Stimulated activated naive CD8-positive, alpha-beta T cell treated with anti-CD3 and anti-CD28 coated beads, Interleukin-15, amount 100 ng/mL, for 72 hours (primary cell): ENCODE data around the gene EPM2A.
A peak's percentile ranks its signal among the peaks of the same experiment; 100 is the strongest.
"Not testable (repeated sequence)": the region's sequence is repeated elsewhere in the genome, so short reads cannot be mapped to it uniquely, and the experiment has no call there.

Experiments
- ATAC-seq: fragments of 150-1000 bp; cut with Tn5 transposase; 2 replicates; pipeline ENCODE4 v1.10.0; 2021; ENCODE audit warnings: mild to moderate bottlenecking, moderate library complexity
- DNase-seq, 2 donors: peaks; one replicate each; pipeline ENCODE4 v3.0.0; 2021 to 2022
- H3K27ac Mint-ChIP-seq, 2 donors: one replicate each; pipeline ENCODE4 v1.8.0; 2022; ENCODE audit warnings: mild to moderate bottlenecking in 2 of 2, mixed read lengths in 2 of 2, moderate library complexity in 2 of 2
- H3K27me3 Mint-ChIP-seq: one replicate; pipeline ENCODE4 v1.8.0; 2022; ENCODE audit warnings: mixed read lengths
- H3K4me1 Mint-ChIP-seq: one replicate; pipeline ENCODE4 v1.8.0; 2022; ENCODE audit warnings: mild to moderate bottlenecking, mixed read lengths
- H3K4me3 Mint-ChIP-seq, 2 donors: one replicate each; pipeline ENCODE4 v1.8.0; 2022; ENCODE audit warnings: mild to moderate bottlenecking in 2 of 2, mixed read lengths in 2 of 2, moderate library complexity in 1 of 2
- H3K9me3 Mint-ChIP-seq, 2 donors: one replicate each; pipeline ENCODE4 v1.8.0; 2022; ENCODE audit warnings: mixed read lengths in 2 of 2

The EPM2A gene

DNA sequence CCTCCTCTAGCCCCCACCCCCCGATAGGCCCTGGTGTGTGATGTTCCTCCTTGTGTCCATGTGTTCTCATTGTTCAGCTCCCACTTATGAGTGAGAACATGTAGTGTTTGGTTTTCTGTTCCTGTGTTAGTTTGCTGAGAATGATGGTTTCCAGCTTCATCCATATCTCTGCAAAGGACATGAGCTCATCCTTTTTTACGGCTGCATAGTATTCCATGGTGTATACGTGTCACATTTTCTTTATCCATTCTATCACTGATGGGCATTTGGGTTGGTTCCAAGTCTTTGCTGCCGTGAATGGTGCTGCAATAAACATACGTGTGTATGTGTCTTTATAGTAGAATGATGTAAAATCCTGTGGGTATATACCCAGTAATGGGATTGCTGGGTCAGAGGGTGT is 4.4 kb upstream of the EPM2A start:
- H3K27me3 Mint-ChIP-seq, ATAC-seq, H3K4me1 Mint-ChIP-seq, DNase-seq, H3K27ac Mint-ChIP-seq, H3K4me3 Mint-ChIP-seq: not testable (repeated sequence)
- H3K9me3 Mint-ChIP-seq = peaks cover 3 to 15% of the 10 kb centered on the region in 2 donors

DNA sequence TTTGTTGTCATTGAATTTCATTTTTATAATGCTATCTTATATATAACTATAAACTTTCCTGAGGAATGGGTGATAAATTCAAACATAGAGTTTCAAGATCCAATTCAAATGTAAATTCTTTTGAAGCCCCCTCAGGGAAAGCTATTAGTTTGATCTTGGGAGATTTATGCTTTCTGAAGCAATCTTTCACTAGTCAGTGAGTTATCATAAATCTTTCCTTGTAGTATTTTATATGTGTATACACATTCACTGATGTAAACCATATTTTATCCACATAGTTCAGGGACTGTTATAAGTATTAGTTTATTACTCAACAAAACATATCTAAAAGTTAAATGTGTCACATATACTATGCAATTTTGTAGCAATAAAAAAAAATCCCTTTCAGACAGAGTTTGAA is 2.9 kb upstream of the EPM2A start:
- DNase-seq = no peak
- Mint-ChIP-seq H3K9me3 (peaks cover 3 to 15% of the 10 kb centered on the region in 2 donors), H3K27ac (no peak overlapping the region), H3K4me1 (peaks cover 5% of the 10 kb centered on the region), H3K4me3 (no peak overlapping the region), H3K27me3 (no peaks in the 10 kb centered on the region)
- ATAC-seq = no peak

DNA sequence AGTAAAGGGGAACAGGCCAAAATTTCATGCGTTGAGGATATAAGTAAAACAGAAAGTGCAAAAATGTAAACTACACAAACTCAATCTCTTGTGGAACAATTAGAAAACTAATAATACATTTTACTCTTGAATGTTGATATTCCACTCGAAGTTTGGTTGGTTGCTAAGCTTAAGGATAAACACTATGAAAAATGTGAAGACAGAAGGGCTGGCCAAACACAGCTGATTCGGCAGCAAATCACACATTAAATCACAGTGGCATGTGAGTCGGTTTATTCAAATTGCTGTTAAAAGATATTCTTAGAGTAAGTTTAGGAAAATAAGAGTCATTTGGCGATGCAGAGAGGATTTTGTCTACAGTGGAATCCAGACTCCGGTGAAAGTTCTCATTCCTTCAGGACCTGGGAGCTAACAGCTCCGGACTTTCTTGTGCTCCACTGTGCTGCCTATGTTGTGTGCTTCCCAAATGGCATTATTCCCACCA is 1.4 kb upstream of the EPM2A start:
- Mint-ChIP-seq H3K27me3 (no peaks in the 10 kb centered on the region), H3K4me1 (peaks cover 9% of the 10 kb centered on the region), H3K27ac (peak overlapping the region; percentile 74 to 92), H3K4me3 (peak overlapping the region; percentile 51 to 94), H3K9me3 (peaks cover 3 to 15% of the 10 kb centered on the region in 2 donors)
- no peak for DNase-seq
- ATAC-seq = no peak

DNA sequence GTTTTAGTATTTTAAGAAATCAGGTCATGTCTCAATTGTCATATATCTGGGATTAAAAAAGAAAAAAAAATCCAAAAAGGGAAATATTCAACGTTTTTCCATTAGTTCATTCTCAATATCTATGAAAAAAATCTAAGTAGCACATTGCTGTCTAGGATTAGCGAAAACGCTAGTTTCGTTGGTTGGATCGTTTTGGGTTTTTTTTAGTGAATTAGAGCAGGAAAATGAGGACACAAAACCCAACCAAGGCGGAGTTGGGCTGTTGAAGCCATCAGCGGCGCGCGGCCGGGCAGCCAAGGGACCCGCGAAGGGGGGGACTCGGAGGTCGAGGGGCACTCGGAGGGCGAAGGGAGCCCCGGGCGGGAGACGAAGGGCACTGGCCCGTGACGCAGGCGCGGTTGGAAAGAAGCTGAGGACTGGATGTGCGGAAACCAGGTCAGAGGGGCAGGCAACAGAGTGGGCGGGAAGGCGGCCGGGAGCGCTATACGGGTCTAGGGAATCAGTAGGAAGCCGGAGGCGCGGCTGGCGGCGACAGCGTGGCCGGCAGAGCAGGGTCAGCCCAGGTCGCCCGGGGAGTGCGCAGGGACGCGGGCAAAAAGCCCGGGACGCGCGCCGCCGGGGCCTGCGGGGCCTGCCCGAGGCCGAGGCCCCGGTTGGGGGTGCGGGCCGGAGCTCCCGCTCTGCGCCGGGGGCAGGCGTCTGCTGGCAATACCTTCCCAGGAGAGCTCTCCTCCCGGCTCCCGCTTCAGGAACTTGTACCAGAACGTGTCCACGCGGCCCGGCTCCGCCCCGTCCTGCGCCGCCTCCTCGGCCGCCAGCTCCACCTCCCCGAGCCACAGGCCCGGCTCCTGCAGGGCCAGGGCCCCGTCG is 599 bp downstream of the EPM2A start:
- peak overlapping the region; percentile 87 to 96 for H3K4me3 Mint-ChIP-seq
- H3K4me1 Mint-ChIP-seq = peaks cover 18% of the 10 kb centered on the region
- peak; percentile 73 to 83 for DNase-seq
- no peaks in the 10 kb centered on the region for H3K27me3 Mint-ChIP-seq
- peak overlapping the region; percentile 98 to 99 for H3K27ac Mint-ChIP-seq
- ATAC-seq = peak; percentile 77
- peaks cover 14 to 18% of the 10 kb centered on the region in 2 donors for H3K9me3 Mint-ChIP-seq

DNA sequence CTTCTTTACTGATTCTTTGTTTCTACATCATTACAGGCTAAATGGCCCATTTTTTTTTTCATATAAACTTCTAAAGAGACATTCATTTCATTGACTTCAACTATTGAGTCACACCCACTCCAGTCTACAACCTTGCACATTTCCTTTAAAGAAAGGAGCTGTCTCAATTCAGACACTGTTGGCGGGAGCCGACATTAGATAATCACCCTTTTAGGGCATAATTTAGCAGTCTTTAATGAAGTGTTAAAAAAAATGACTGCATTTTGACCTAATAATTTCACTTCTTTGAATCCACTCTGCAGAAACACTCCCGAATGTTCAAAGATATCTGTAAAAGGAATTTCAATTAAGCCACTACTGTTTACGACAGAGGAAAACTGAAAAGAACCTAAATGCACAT is 1.5 kb downstream of the EPM2A start:
- H3K27ac Mint-ChIP-seq = peak overlapping the region in 1 of 2 donors; percentile 25
- H3K4me1 Mint-ChIP-seq = peaks cover 18% of the 10 kb centered on the region
- H3K9me3 Mint-ChIP-seq = peaks cover 15 to 16% of the 10 kb centered on the region in 2 donors
- no peaks in the 10 kb centered on the region for H3K27me3 Mint-ChIP-seq
- ATAC-seq = no peak
- peak overlapping the region; percentile 33 to 87 for H3K4me3 Mint-ChIP-seq
- DNase-seq = no peak

DNA sequence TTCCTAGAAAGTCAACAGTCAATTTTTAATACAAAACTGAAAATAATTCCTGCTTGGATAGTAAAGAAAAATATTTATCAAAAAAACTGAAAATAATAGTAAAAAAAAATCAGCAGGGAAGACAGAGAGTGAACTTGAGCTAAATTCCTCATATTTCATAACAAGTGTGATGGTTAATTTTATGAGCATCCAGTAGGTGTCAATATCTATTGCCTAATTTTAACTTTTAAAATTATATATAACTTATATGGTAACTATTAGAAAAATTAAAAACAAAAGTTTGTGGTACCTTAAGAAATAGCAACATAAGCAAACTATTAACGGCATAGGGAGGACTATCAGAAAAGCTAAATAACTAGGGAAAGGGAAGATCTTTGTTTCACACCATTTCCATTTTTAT is 2.1 kb downstream of the EPM2A start:
- no peak for DNase-seq
- Mint-ChIP-seq H3K4me3 (no peak overlapping the region), H3K27me3 (no peaks in the 10 kb centered on the region), H3K4me1 (peaks cover 20% of the 10 kb centered on the region), H3K27ac (no peak overlapping the region), H3K9me3 (peaks cover 17 to 20% of the 10 kb centered on the region in 2 donors)
- ATAC-seq = no peak

DNA sequence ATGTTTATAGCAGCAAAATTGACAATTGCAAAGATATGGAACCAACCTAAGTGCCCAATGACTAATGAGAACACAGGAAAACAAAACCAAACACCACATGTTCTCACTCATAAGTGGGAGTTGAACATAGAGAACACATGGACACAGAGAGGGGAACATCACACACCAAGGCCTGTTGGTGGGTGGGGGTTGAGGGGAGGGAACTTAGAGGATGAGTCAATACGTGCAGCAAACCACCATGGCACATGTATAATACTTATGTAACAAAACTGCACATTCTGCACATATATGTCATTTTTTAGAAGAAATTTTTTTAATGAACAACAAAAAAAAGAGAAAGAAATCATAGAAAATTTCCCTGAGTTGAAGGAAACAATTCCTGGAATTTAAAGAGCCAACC is 3.9 kb downstream of the EPM2A start:
- ATAC-seq = no peak
- H3K27ac Mint-ChIP-seq = peak overlapping the region in 1 of 2 donors; percentile 31
- H3K9me3 Mint-ChIP-seq = peaks cover 22 to 27% of the 10 kb centered on the region in 2 donors
- no peaks in the 10 kb centered on the region for H3K27me3 Mint-ChIP-seq
- peak overlapping the region in 1 of 2 donors; percentile 14 for H3K4me3 Mint-ChIP-seq
- peaks cover 26% of the 10 kb centered on the region for H3K4me1 Mint-ChIP-seq
- peak; percentile 7 to 24 for DNase-seq

DNA sequence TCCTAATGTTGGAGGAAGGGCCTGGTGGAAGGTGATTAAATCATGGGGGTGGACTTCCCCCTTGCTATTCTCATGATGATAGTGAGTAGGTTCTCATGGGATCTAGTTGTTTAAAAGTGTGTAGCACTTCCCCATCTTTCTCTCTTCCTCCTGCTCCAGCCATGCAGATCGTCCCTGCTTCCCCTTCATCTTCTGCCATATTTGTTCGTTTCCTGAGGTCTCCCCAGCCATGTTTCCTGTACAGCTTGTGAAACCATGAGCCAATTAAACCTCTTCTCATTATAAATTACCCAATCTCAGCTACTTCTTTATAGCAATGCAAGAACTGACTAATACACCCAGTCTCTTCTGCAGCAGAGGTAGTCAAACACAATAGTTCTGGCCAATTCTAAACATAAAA is 5.4 kb downstream of the EPM2A start:
- ATAC-seq (no peak), DNase-seq (no peak)
- H3K9me3 Mint-ChIP-seq = peaks cover 22 to 36% of the 10 kb centered on the region in 2 donors
- no peak overlapping the region for H3K27ac Mint-ChIP-seq
- H3K4me1 Mint-ChIP-seq = peaks cover 35% of the 10 kb centered on the region
- H3K4me3 Mint-ChIP-seq = no peak overlapping the region
- no peaks in the 10 kb centered on the region for H3K27me3 Mint-ChIP-seq

DNA sequence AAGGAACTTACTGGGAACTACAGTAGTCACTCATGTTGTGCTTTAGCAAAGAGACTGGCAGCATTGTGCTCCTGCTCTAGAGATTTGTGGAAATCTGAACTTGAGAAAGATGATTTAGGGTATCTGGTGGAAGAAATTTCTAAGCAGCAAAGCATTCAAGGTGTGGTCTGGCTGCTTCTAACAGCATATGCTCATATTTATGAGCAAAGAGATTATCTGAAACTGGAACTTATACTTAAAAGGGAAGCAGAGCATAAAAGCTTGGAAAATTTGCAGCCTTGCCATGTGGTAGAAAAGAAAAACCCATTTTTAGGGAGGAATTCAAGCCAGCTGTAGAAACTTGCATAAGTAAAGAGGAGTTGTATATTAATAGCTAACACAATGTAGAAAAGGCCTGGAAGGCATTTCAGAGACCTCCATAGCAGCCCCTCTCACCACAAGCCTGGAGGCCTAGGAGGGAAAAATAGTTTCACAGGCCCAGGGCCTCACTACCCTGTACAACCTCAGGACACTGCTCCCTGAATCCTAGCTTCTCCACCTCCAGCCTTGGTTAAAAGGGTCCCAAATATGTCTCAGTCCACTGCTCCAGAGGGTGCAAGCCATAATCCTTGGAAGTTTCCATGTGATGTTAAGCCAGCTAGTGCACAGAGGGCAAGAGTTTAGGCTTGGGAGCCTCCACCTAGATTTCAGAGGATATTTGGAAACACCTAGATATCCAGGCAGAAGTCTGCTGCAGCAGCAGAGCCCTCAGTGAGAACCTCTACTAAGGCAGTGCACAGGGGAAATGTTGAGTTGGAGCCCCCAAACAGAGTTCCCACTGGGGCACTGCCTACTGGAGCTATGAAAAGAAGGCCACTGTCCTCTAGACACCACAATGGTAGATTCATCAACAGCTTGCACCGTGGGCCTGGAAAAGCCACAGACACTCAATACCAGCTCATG is 6.6 kb downstream of the EPM2A start:
- DNase-seq = no peak
- peaks cover 22 to 36% of the 10 kb centered on the region in 2 donors for H3K9me3 Mint-ChIP-seq
- no peaks in the 10 kb centered on the region for H3K27me3 Mint-ChIP-seq
- no peak for ATAC-seq
- H3K27ac Mint-ChIP-seq = no peak overlapping the region
- no peak overlapping the region for H3K4me3 Mint-ChIP-seq
- H3K4me1 Mint-ChIP-seq = peaks cover 32% of the 10 kb centered on the region

DNA sequence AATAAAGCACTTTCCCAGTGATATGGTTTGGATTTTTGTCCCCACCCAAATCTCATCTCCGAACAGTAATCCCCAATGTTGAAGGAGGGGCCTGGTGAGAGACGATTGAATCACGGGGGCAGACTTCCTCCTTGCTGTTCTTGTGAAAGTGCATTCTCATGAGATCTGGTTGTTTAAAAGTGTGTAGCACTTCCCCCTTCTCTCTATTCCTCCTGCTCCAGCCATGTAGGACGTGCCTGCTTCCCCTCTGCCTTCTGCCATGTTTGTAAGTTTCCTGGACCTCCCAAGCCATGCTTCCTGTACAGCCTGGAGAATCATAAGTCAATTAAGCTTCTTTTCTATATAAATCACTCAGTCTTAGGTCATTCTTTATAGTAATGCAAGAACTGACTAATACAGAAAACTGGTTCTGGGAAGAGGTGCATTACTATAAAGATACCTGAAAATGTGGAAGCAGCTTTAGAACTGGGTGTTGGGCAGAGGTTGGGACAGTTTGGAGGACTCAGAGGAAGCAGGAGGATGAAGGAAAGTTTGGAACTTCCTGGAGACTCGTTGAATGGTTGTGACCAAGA is 7.4 kb downstream of the EPM2A start:
- Mint-ChIP-seq H3K4me3 (no peak overlapping the region), H3K27ac (no peak overlapping the region), H3K4me1 (peaks cover 30% of the 10 kb centered on the region), H3K27me3 (no peaks in the 10 kb centered on the region), H3K9me3 (peaks cover 22 to 36% of the 10 kb centered on the region in 2 donors)
- ATAC-seq (no peak), DNase-seq (no peak)

DNA sequence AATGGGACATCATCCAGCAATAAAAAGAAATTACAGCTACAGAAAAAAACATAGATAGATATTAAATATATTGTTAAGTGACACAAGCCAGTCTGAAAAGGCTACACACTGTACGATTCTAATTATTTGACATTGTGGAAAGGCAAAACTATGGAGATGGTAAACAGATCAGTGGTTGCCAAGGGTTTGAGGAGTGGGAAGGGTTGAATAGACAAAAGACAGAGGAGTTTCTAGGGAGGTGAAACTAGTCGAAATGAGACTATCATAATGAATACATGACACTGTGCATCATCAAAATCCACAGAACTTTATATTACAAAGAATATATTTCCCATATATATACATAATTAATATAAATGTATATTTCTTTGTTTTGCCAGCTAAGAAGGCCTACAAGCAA is 9.8 kb downstream of the EPM2A start:
- DNase-seq = no peak
- Mint-ChIP-seq H3K27ac (no peak overlapping the region), H3K27me3 (no peaks in the 10 kb centered on the region), H3K4me1 (peaks cover 16% of the 10 kb centered on the region), H3K4me3 (no peak overlapping the region), H3K9me3 (peaks cover 21 to 35% of the 10 kb centered on the region in 2 donors)
- ATAC-seq = no peak

DNA sequence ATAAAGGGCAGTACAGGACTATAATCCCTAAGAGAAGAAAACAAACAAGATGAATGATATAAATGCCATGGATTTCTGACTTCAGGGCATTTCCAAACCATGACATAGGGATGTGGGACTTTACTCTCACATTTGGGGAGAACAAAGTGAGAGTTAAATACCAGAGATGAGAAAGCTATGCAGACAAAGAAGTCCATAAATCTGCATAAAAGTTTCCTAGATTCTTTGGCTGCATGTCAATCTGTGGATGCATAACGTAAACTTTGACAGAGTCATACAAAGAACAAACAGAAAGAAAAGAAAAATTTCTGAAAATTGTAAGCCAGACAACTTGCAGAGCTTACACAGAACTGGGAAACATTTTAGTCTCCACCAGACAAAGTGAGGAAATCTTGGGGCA is 11.7 kb downstream of the EPM2A start:
- DNase-seq (no peak), ATAC-seq (no peak)
- H3K27ac Mint-ChIP-seq = no peak overlapping the region
- no peak overlapping the region for H3K4me3 Mint-ChIP-seq
- peaks cover 10 to 19% of the 10 kb centered on the region in 2 donors for H3K9me3 Mint-ChIP-seq
- H3K27me3 Mint-ChIP-seq = no peaks in the 10 kb centered on the region
- H3K4me1 Mint-ChIP-seq = peaks cover 16% of the 10 kb centered on the region

DNA sequence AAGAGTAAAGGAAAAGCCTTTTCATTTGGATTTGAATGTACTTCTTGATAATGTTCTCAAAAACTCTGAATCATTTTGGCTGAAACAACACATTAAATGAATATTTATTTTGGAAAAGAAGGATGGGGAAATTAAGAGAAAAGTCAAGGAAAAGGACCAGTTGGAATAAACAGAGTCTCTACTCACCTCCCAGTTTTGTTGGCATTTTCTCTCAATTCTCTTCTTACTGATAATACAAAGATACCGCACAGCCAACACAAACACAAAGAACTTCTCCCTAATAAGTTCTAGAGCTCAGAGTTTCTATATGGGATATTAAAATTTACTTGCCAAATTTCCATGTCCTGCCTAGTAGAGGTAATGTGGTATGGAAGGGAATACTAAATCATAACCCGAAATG is 13.1 kb downstream of the EPM2A start:
- Mint-ChIP-seq H3K4me3 (no peak overlapping the region), H3K27ac (no peak overlapping the region)

DNA sequence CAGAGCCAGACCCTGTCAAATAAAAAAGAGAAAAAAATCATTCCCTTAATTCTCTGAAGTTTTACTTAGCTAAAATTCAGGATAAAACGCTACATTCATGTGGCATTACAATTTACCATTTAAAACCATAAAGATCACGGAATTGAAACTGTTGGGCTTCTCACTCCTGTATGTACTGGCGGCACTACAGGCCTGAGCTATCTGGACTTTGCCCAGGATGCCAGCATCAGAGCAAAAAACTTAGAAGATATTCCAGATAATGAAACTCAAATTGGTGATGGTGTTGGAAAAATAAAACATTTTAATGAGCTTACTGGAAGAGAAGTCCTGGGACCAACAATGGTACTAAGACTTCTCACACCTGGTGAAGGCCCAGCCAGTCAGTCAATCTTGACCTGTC is 14.2 kb downstream of the EPM2A start:
- Mint-ChIP-seq H3K27me3 (no peaks in the 10 kb centered on the region), H3K4me1 (peaks cover 9% of the 10 kb centered on the region), H3K9me3 (peaks cover 4 to 17% of the 10 kb centered on the region in 2 donors), H3K27ac (no peak overlapping the region), H3K4me3 (no peak overlapping the region)
- no peak for ATAC-seq
- DNase-seq = no peak

More for the DNA sequence above, 13.1 kb downstream of the EPM2A start:
- Mint-ChIP-seq H3K9me3 (peaks cover 4 to 9% of the 10 kb centered on the region in 2 donors), H3K27me3 (no peaks in the 10 kb centered on the region), H3K4me1 (peaks cover 9% of the 10 kb centered on the region)
- ATAC-seq = no peak
- DNase-seq = no peak

DNA sequence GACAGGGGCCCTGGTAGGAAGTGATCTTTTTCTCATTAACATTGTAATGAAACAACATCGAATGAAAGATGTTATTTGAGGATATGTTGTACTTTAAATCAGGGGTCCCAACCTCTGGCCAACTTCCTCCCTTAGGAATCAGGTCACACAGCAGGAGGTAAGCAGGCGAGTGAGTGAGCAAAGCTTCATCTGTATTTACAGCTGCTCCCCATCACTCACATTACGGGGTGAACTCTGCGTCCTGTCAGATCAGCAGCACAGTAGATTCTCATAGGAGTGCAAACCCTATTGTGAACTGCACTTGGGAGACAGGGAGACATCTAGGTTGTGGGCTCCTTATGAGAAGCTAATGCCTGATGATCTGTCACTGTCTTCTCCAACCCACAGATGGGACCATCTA is 19.9 kb downstream of the EPM2A start:
- H3K4me1 Mint-ChIP-seq = no peaks in the 10 kb centered on the region
- peaks cover 21 to 31% of the 10 kb centered on the region in 2 donors for H3K9me3 Mint-ChIP-seq
- no peak overlapping the region for H3K27ac Mint-ChIP-seq
- no peaks in the 10 kb centered on the region for H3K27me3 Mint-ChIP-seq
- DNase-seq = no peak
- H3K4me3 Mint-ChIP-seq = no peak overlapping the region
- no peak for ATAC-seq
